ENCODE results near the gene ACCS.

The ACCS gene

DNA sequence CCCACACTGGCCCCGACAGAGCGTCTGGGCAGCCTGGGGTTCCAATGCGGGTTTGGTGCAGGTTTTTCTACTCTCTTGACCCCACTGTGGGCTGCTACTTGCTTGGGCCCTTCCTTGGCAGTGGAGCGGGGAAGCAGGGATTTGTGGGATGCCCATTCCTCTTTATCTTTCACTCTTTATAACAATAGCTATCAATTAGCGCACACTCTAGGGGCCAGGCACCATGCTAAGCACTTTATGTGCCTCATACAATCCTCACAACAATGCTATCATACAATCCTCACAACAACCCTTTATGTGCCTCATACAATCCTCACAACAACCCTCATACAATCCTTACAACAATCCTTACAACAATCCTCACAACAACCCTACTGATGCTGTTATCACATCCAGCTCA is 12.7 kb downstream of the ACCS start (continued):
- TF ChIP-seq, protein P1, sequence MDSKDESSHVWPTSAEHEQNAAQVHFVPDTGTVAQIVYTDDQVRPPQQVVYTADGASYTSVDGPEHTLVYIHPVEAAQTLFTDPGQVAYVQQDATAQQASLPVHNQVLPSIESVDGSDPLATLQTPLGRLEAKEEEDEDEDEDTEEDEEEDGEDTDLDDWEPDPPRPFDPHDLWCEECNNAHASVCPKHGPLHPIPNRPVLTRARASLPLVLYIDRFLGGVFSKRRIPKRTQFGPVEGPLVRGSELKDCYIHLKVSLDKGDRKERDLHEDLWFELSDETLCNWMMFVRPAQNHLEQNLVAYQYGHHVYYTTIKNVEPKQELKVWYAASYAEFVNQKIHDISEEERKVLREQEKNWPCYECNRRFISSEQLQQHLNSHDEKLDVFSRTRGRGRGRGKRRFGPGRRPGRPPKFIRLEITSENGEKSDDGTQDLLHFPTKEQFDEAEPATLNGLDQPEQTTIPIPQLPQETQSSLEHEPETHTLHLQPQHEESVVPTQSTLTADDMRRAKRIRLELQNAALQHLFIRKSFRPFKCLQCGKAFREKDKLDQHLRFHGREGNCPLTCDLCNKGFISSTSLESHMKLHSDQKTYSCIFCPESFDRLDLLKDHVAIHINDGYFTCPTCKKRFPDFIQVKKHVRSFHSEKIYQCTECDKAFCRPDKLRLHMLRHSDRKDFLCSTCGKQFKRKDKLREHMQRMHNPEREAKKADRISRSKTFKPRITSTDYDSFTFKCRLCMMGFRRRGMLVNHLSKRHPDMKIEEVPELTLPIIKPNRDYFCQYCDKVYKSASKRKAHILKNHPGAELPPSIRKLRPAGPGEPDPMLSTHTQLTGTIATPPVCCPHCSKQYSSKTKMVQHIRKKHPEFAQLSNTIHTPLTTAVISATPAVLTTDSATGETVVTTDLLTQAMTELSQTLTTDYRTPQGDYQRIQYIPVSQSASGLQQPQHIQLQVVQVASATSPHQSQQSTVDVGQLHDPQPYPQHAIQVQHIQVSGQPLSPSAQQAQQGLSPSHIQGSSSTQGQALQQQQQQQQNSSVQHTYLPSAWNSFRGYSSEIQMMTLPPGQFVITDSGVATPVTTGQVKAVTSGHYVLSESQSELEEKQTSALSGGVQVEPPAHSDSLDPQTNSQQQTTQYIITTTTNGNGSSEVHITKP (tag by site-specific recombination; IDR thresholded peaks at IDR 0.05), result no peak
- TF ChIP-seq SCRT2 (tag by site-specific recombination; IDR thresholded peaks at IDR 0.05) (no peak), ZNF112 (tag by site-specific recombination; IDR thresholded peaks at IDR 0.05) (no peak)
- TF ChIP-seq, protein P2, sequence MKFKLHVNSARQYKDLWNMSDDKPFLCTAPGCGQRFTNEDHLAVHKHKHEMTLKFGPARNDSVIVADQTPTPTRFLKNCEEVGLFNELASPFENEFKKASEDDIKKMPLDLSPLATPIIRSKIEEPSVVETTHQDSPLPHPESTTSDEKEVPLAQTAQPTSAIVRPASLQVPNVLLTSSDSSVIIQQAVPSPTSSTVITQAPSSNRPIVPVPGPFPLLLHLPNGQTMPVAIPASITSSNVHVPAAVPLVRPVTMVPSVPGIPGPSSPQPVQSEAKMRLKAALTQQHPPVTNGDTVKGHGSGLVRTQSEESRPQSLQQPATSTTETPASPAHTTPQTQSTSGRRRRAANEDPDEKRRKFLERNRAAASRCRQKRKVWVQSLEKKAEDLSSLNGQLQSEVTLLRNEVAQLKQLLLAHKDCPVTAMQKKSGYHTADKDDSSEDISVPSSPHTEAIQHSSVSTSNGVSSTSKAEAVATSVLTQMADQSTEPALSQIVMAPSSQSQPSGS (tag by site-specific recombination; IDR thresholded peaks at IDR 0.05; ENCODE audit: low read depth), result no peak

DNA sequence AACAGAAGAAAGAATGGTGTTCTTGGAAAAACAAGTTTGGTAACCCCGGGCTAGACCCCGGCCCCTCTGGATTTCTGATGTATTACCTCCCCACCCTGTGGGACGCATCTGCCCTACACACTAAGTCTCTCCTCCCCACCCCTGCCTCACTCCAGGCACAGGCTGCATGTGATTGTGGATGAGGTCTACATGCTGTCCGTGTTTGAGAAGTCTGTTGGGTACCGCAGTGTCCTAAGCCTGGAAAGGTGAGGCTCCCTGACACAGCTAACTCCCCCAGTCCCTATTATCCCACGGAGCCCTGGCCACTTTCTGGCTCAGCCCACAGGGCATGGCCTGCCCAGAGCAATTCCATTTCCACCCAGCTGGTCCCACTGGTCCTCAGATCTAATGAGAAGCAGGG is 13.3 kb downstream of the ACCS start:
- Histone ChIP-seq H3K36me3 (ENCODE audit: control insufficient read depth in 2 of 2, insufficient read depth in 1 of 2, low read length in 2 of 2) (peaks cover 0 to 3% of the 10 kb centered on the region in 2 experiments; a peak in 1 of 3 replicates), H3K27ac (ENCODE audit: extremely low read depth, low read depth, low read length) (no peak overlapping the region), H3K4me1 (ENCODE audit: control insufficient read depth, insufficient read depth, low read length) (no peaks in the 10 kb centered on the region), H3K4me3 (ENCODE audit: low read depth, low read length) (no peak overlapping the region), H3K9me3 (ENCODE audit: control insufficient read depth, insufficient read depth, low read depth, low read length) (no peaks in the 10 kb centered on the region)
- CTCF ChIA-PET, result interaction anchor here (1.0 to 8.4 kb wide), 2 partner anchors 15 to 189 kb away, joined by 3 to 64 read pairs; partner anchors contain the start of gene EXT2
- POLR2A ChIA-PET, result no interaction called here
- TF ChIP-seq, protein P3, sequence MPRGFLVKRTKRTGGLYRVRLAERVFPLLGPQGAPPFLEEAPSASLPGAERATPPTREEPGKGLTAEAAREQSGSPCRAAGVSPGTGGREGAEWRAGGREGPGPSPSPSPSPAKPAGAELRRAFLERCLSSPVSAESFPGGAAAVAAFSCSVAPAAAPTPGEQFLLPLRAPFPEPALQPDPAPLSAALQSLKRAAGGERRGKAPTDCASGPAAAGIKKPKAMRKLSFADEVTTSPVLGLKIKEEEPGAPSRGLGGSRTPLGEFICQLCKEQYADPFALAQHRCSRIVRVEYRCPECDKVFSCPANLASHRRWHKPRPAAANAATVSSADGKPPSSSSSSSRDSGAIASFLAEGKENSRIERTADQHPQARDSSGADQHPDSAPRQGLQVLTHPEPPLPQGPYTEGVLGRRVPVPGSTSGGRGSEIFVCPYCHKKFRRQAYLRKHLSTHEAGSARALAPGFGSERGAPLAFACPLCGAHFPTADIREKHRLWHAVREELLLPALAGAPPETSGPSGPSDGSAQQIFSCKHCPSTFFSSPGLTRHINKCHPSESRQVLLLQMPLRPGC (tag by site-specific recombination; IDR thresholded peaks at IDR 0.05), result no peak
- TF ChIP-seq ZNF776 (tag by site-specific recombination; IDR thresholded peaks at IDR 0.05; ENCODE audit: borderline replicate concordance) (no peak), ZEB2 (tag by site-specific recombination; IDR thresholded peaks at IDR 0.05) (no peak), YY1 (tag by site-specific recombination; IDR thresholded peaks at IDR 0.05) (no peak), ZNF843 (tag by site-specific recombination; IDR thresholded peaks at IDR 0.05) (no peak), MYNN (tag by site-specific recombination; IDR thresholded peaks at IDR 0.05; ENCODE audit: borderline replicate concordance) (no peak), ZNF747 (tag by site-specific recombination; IDR thresholded peaks at IDR 0.05) (no peak), ZNF138 (tag by site-specific recombination; IDR thresholded peaks at IDR 0.05; ENCODE audit: borderline replicate concordance) (no peak), ZNF112 (tag by site-specific recombination; IDR thresholded peaks at IDR 0.05) (no peak), ZIC2 (tag by site-specific recombination; IDR thresholded peaks at IDR 0.05) (no peak)
- TF ChIP-seq, protein P4, sequence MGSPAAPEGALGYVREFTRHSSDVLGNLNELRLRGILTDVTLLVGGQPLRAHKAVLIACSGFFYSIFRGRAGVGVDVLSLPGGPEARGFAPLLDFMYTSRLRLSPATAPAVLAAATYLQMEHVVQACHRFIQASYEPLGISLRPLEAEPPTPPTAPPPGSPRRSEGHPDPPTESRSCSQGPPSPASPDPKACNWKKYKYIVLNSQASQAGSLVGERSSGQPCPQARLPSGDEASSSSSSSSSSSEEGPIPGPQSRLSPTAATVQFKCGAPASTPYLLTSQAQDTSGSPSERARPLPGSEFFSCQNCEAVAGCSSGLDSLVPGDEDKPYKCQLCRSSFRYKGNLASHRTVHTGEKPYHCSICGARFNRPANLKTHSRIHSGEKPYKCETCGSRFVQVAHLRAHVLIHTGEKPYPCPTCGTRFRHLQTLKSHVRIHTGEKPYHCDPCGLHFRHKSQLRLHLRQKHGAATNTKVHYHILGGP (tag by site-specific recombination; IDR thresholded peaks at IDR 0.05), result no peak

DNA sequence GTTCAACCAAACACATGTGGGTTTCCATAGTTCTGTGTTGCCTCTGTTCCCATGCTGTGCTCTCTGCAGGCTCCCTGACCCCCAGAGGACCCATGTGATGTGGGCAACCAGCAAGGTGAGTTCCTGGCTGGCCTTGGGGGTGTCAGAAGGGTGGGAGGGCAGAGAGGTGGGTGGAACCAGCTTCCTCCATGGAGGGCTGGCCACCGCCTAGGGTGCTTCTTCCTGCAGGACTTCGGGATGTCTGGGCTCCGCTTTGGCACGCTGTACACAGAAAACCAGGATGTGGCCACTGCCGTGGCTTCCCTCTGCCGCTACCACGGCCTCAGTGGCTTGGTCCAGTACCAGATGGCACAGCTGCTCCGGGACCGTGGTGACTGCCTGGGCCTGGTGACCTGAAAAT is 14.9 kb downstream of the ACCS start:
- H3K27ac ChIP-seq (ENCODE audit: extremely low read depth, low read depth, low read length), result no peak overlapping the region
- CTCF ChIA-PET, result interaction anchor here (0.6 to 8.4 kb wide), 2 partner anchors 13 to 476 kb away, joined by 3 to 64 read pairs; partner anchors contain the start of gene EXT2
- H3K4me3 ChIP-seq (ENCODE audit: low read depth, low read length), result no peak overlapping the region
- no peaks in the 10 kb centered on the region for H3K4me1 ChIP-seq (ENCODE audit: control insufficient read depth, insufficient read depth, low read length)
- POLR2A ChIA-PET, result no interaction called here
- peaks cover 0 to under 1% of the 10 kb centered on the region in 2 experiments; a peak in 1 of 3 replicates for H3K36me3 ChIP-seq (ENCODE audit: control insufficient read depth in 2 of 2, insufficient read depth in 1 of 2, low read length in 2 of 2)
- H3K9me3 ChIP-seq (ENCODE audit: control insufficient read depth, insufficient read depth, low read depth, low read length), result no peaks in the 10 kb centered on the region
- no peak for TF ChIP-seq HOXC10 (CRISPR knock-in tag; IDR thresholded peaks at IDR 0.05)
- TF ChIP-seq ZSCAN16 (tag by site-specific recombination; IDR thresholded peaks at IDR 0.05), result no peak
- TF ChIP-seq ZNF146 (tag by site-specific recombination; IDR thresholded peaks at IDR 0.05), result no peak
- no peak for TF ChIP-seq ZNF426 (tag by site-specific recombination; IDR thresholded peaks at IDR 0.05)
- TF ChIP-seq ZNF354C (tag by site-specific recombination; IDR thresholded peaks at IDR 0.05; ENCODE audit: borderline replicate concordance, low read depth), result no peak
- TF ChIP-seq GLIS1 (tag by site-specific recombination; IDR thresholded peaks at IDR 0.05), result no peak
- no peak for TF ChIP-seq ZNF629 (tag by site-specific recombination; IDR thresholded peaks at IDR 0.05)
- no peak for TF ChIP-seq HOXD13 (CRISPR knock-in tag; IDR thresholded peaks at IDR 0.05; ENCODE audit: borderline replicate concordance)
- no peak for TF ChIP-seq ZNF791 (tag by site-specific recombination; IDR thresholded peaks at IDR 0.05)
- TF ChIP-seq, protein P5, sequence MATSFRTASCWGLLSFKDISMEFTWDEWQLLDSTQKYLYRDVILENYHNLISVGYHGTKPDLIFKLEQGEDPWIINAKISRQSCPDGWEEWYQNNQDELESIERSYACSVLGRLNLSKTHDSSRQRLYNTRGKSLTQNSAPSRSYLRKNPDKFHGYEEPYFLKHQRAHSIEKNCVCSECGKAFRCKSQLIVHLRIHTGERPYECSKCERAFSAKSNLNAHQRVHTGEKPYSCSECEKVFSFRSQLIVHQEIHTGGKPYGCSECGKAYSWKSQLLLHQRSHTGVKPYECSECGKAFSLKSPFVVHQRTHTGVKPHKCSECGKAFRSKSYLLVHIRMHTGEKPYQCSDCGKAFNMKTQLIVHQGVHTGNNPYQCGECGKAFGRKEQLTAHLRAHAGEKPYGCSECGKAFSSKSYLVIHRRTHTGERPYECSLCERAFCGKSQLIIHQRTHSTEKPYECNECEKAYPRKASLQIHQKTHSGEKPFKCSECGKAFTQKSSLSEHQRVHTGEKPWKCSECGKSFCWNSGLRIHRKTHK (tag by site-specific recombination; IDR thresholded peaks at IDR 0.05), result no peak
- no peak for TF ChIP-seq ZNF624 (tag by site-specific recombination; IDR thresholded peaks at IDR 0.05)
- no peak for TF ChIP-seq ZNF501 (tag by site-specific recombination; IDR thresholded peaks at IDR 0.05)

Measured in HEK293 (cell line).